Measurements from ENCODE around the gene ASIC2. TPM values are rescaled to one million over a fixed set of nuclear protein-coding genes. Genes with fewer than 3 reads are reported as not detected.

Gene ASIC2
- polyA plus RNA-seq, 3 donors = 0.10 TPM; not detected in 2

- no peak overlapping the region for H3K27ac ChIP-seq (ENCODE audit: low read depth, low read length)
Measured at GRCh38 chr17:33071656-33072055, 221.4 kb downstream of the ASIC2 start.

- no peak overlapping the region for H3K27ac ChIP-seq (ENCODE audit: low read depth, low read length)
- WGBS, 3 donors = 67 to 98% (median 89%) methylated on average over 2 of the region's 2 CpGs
Measured at GRCh38 chr17:33057564-33057963, 235.5 kb downstream of the ASIC2 start.

GRCh38 chr17:33056399-33057146 is 236.5 kb downstream of the ASIC2 start:
- 61 to 75% (median 71%) methylated on average over 4 of the region's 4 CpGs for WGBS, 3 donors
- H3K27ac ChIP-seq (ENCODE audit: low read depth, low read length) = no peak overlapping the region

- no peak overlapping the region for H3K27ac ChIP-seq (ENCODE audit: low read depth, low read length)
- WGBS, 3 donors = 75 to 85% (median 76%) methylated on average over 9 of the region's 9 CpGs
Measured at GRCh38 chr17:33055746-33056145, 237.3 kb downstream of the ASIC2 start.

GRCh38 chr17:33055171-33055611 is 237.9 kb downstream of the ASIC2 start:
- H3K27ac ChIP-seq (ENCODE audit: low read depth, low read length) = no peak overlapping the region
- 50 to 64% (median 58%) methylated on average over 9 of the region's 9 CpGs for WGBS, 3 donors

GRCh38 chr17:33054412-33054811 is 238.7 kb downstream of the ASIC2 start:
- WGBS, 3 donors = 25 to 78% (median 78%) methylated on average over 5 of the region's 5 CpGs
- no peak overlapping the region for H3K27ac ChIP-seq (ENCODE audit: low read depth, low read length)

- H3K27ac ChIP-seq (ENCODE audit: low read depth, low read length) = no peak overlapping the region
- 60 to 94% (median 92%) methylated on average over 2 of the region's 2 CpGs for whole genome bisulfite sequencing, 3 donors
Measured at GRCh38 chr17:33053676-33054075, 239.4 kb downstream of the ASIC2 start.

GRCh38 chr17:33052856-33053255 is 240.2 kb downstream of the ASIC2 start:
- H3K27ac ChIP-seq (ENCODE audit: low read depth, low read length) = no peak overlapping the region
- WGBS, 3 donors = 87 to 91% (median 90%) methylated on average over 4 of the region's 4 CpGs

GRCh38 chr17:33050611-33051140 is 242.4 kb downstream of the ASIC2 start:
- 50 to 83% (median 76%) methylated on average over 1 of the region's 1 CpG for WGBS, 3 donors
- H3K27ac ChIP-seq (ENCODE audit: low read depth, low read length) = no peak overlapping the region

GRCh38 chr17:33049781-33050414 is 243.2 kb downstream of the ASIC2 start:
- 46 to 61% (median 56%) methylated on average over 11 of the region's 11 CpGs for WGBS, 3 donors
- H3K27ac ChIP-seq (ENCODE audit: low read depth, low read length) = no peak overlapping the region

- WGBS, 3 donors = 59 to 74% (median 62%) methylated on average over 10 of the region's 10 CpGs
- H3K27ac ChIP-seq (ENCODE audit: low read depth, low read length) = no peak overlapping the region
Measured at GRCh38 chr17:33046361-33047255, 246.5 kb downstream of the ASIC2 start.

GRCh38 chr17:33045216-33045615 is 247.9 kb downstream of the ASIC2 start:
- H3K27ac ChIP-seq (ENCODE audit: low read depth, low read length) = no peak overlapping the region
- WGBS, 3 donors = 87 to 93% (median 90%) methylated on average over 11 of the region's 11 CpGs

GRCh38 chr17:33044771-33045170 is 248.3 kb downstream of the ASIC2 start:
- 75 to 91% (median 87%) methylated on average over 3 of the region's 3 CpGs for WGBS, 3 donors

GRCh38 chr17:33040461-33040860 is 252.6 kb downstream of the ASIC2 start:
- H3K27ac ChIP-seq (ENCODE audit: low read depth, low read length) = no peak overlapping the region
- 43 to 53% (median 48%) methylated on average over 4 of the region's 4 CpGs for WGBS, 3 donors

More at GRCh38 chr17:33044771-33045170, 248.3 kb downstream of the ASIC2 start:
- H3K27ac ChIP-seq (ENCODE audit: low read depth, low read length) = no peak overlapping the region

- 14 to 34% (median 20%) methylated on average over 2 of the region's 2 CpGs for WGBS, 3 donors
- no peak overlapping the region for H3K27ac ChIP-seq (ENCODE audit: low read depth, low read length)
Measured at GRCh38 chr17:33039874-33040273, 253.2 kb downstream of the ASIC2 start.

- H3K27ac ChIP-seq (ENCODE audit: low read depth, low read length) = no peak overlapping the region
- WGBS, 3 donors = 5 to 8% (median 7%) methylated on average over 3 of the region's 3 CpGs
Measured at GRCh38 chr17:33038740-33039139, 254.4 kb downstream of the ASIC2 start.

GRCh38 chr17:33033176-33033575 is 259.9 kb downstream of the ASIC2 start:
- H3K27ac ChIP-seq (ENCODE audit: low read depth, low read length) = no peak overlapping the region
- 93 to 100% (median 94%) methylated on average over 4 of the region's 4 CpGs for WGBS, 3 donors

GRCh38 chr17:33028778-33029177 is 264.3 kb downstream of the ASIC2 start:
- 73 to 96% (median 77%) methylated on average over 1 of the region's 1 CpG for WGBS, 3 donors

GRCh38 chr17:33028061-33028460 is 265.0 kb downstream of the ASIC2 start:
- H3K27ac ChIP-seq (ENCODE audit: low read depth, low read length) = no peak overlapping the region
- WGBS, 3 donors = 72 to 75% (median 72%) methylated on average over 8 of the region's 8 CpGs

More at GRCh38 chr17:33028778-33029177, 264.3 kb downstream of the ASIC2 start:
- no peak overlapping the region for H3K27ac ChIP-seq (ENCODE audit: low read depth, low read length)
